Hepatocyte (in vitro differentiated cells): ENCODE results near the gene NUDT4.

Experiments
- CTCF ChIP-seq: fragments of 200-600 bp; sonication (generic); IDR thresholded peaks from 2 replicates; pipeline ENCODE4 v1.5.1; 2016; ENCODE audit warnings: antibody characterized with exemption, mild to moderate bottlenecking; ENCODE audit not compliant: poor library complexity
- EZH2 ChIP-seq: fragments of 200-600 bp; sonication (generic); IDR thresholded peaks from 2 replicates; pipeline ENCODE4 v1.6.1; 2016; ENCODE audit warnings: antibody characterized with exemption, mild to moderate bottlenecking, borderline replicate concordance
- EZH2phosphoT487 ChIP-seq: fragments of 200-600 bp; sonication (generic); IDR thresholded peaks from one replicate; pipeline ENCODE4 v1.6.1; 2018; ENCODE audit warnings: antibody characterized with exemption, mild to moderate bottlenecking, low read depth, moderate library complexity; ENCODE audit not compliant: unreplicated experiment, severe bottlenecking

DNA sequence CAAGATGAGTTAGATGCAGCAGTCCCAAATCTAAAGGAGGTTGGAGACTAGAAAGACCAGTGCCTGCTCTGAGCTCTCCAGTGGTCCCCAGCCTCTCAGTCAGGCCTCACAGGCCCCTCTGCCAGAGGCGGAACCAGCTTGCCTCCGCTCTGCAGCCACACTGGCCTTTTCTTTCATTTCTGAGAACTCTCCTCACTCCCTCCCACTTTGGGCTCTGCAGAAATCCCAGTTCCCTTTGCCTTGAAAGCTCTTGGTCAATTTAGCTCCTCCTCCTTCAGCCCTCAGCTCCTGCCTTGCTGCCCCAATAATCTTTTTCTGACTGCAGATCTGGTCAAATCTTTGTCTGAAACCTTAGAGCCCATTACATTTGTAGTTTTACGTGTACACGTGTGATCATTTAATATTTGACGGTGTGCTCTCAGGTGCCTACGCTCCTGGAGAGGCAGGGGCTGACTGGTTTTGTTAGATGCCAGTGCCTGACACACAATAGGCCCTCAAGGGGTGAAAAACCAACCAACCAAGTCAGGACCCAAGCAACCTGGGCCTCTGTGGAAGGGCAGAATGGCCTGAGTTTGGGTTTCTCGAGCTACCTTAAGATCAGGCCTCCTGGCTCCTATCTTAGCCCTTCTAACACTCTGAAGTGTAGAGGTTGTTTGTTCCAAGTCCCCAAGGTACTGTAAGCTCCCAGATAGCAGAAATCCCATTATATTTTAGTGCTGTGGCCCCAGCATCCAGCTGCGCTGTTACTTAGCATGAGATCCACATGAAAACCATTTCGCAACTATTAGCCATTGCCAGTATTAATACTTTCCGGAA, 1.1 kb upstream of the NUDT4 start:
- TF ChIP-seq CTCF, result no peak
- no peak for TF ChIP-seq EZH2
- no peak for TF ChIP-seq EZH2phosphoT487
